CD4-positive, alpha-beta T cell (primary cell): ENCODE measurements around the gene CTNNA2. TPM values are rescaled to one million over a fixed set of nuclear protein-coding genes. Genes with fewer than 3 reads are reported as not detected.

Source experiments
- ATAC-seq: fragments of 200-7000 bp; cut with Tn5 transposase; one replicate; pipeline ENCODE4 v1.10.0; 2022; ENCODE audit warnings: mild to moderate bottlenecking; ENCODE audit not compliant: poor library complexity
- CTCF ChIA-PET: fragments of 350-600 bp; sonication (Branson Sonifier 250); formaldehyde crosslinking; loops from one replicate; lab custom pipeline; 2021; ENCODE audit warnings: antibody characterized with exemption, inconsistent platforms; lab: Charles Lee
- POLR2A ChIA-PET: fragments of 350-600 bp; sonication (Branson Sonifier 250); formaldehyde crosslinking; loops from one replicate; lab custom pipeline; 2021; ENCODE audit warnings: antibody characterized with exemption, inconsistent platforms; lab: Charles Lee
- DNase-seq, 14 experiments: peaks; one replicate each; pipeline ENCODE4 v3.0.0-alpha.2; 2013 to 2020; ENCODE audit warnings: mixed read lengths in 2 of 14
- H3K27ac ChIP-seq, 2 donors: one replicate each; pipeline versions ENCODE4 v1.5.1 to v1.7.0; 2013; ENCODE audit warnings: low read length in 2 of 2, low read depth in 1 of 2, mild to moderate bottlenecking in 1 of 2
- H3K27me3 ChIP-seq, 2 experiments: 1 replicate in 1 of 2; 2 replicates in 1 of 2; pipeline versions ENCODE4 v1.6.1 to v1.7.0; 2013; ENCODE audit warnings: low read length in 2 of 2, control low read depth in 1 of 2, mild to moderate bottlenecking in 1 of 2, moderate library complexity in 1 of 2; ENCODE audit not compliant: insufficient read depth in 2 of 2, control insufficient read depth in 1 of 2
- H3K36me3 ChIP-seq: one replicate; pipeline ENCODE4 v1.6.1; 2013; ENCODE audit warnings: low read length, control low read depth; ENCODE audit not compliant: insufficient read depth
- H3K4me1 ChIP-seq: one replicate; pipeline ENCODE4 v1.6.1; 2013; ENCODE audit warnings: low read length, control low read depth; ENCODE audit not compliant: insufficient read depth
- H3K4me3 ChIP-seq: one replicate; pipeline ENCODE4 v1.5.1; 2013; ENCODE audit warnings: mild to moderate bottlenecking, low read length, moderate library complexity
- H3K9me3 ChIP-seq, 2 experiments: 1 replicate in 1 of 2; 2 replicates in 1 of 2; pipeline versions ENCODE4 v1.6.1 to v1.7.0; 2013; ENCODE audit warnings: low read length in 2 of 2, mild to moderate bottlenecking in 2 of 2, control low read depth in 1 of 2, moderate library complexity in 1 of 2; ENCODE audit not compliant: control insufficient read depth in 1 of 2, insufficient read depth in 1 of 2
- H3K27ac Mint-ChIP-seq: one replicate; pipeline ENCODE4 v1.8.0; 2020; ENCODE audit warnings: mixed read lengths
- H3K27me3 Mint-ChIP-seq: one replicate; pipeline ENCODE4 v1.8.0; 2021; ENCODE audit warnings: mixed read lengths
- H3K36me3 Mint-ChIP-seq: one replicate; pipeline ENCODE4 v1.8.0; 2021; ENCODE audit warnings: low read depth, mixed read lengths
- H3K4me1 Mint-ChIP-seq: one replicate; pipeline ENCODE4 v1.8.0; 2021; ENCODE audit warnings: low read depth, mixed read lengths
- H3K4me3 Mint-ChIP-seq: one replicate; pipeline ENCODE4 v1.8.0; 2020; ENCODE audit warnings: mild to moderate bottlenecking, mixed read lengths
- H3K9me3 Mint-ChIP-seq: one replicate; pipeline ENCODE4 v1.8.0; 2020; ENCODE audit warnings: mixed read lengths
- intact Hi-C, 2 experiments: fragments of 100-400 bp; cut with DNase I in 1 of 2; cut with micrococcal nuclease in 1 of 2; formaldehyde crosslinking; loops; one replicate each; pipeline versions ENCODE4 v1.15.1 to v1.9.0; 2023 to 2025; cut with DNase I, micrococcal nuclease
- total RNA-seq, 174 experiments: library from RNA in 2 of 174; stranded (reverse) in 2 of 174; gene quantifications; one replicate each; pipeline ENCODE4 v1.2.3 and lab custom pipeline; 2021 to 2026
- TF ChIP-seq, protein P1 (sequence below): fragments of 200-600 bp; IDR thresholded peaks from one replicate; pipeline ENCODE4 v1.8.0; 2022; ENCODE audit warnings: antibody characterized with exemption, mild to moderate bottlenecking

Gene CTNNA2
- total RNA-seq, 2 experiments from 2014 or later = not detected

DNA sequence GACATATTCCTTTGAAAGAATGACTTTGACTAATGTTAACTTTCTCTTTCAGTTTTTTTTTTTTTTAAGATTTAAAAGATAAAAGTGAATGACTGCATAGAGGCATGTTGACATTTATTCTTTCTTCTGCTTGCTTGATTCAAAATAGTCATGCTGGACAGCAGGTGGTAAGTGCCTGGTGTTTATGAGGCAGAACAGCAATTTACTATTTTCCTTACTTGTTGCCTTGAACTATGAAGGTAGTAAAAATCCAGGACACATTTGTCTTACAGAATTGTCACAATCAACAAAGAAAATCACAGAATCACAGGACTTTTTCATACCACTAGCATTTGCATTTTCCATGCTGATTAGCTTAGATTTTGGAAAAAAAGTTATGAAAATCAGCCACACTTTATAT is 388.3 kb downstream of the CTNNA2 start:
- H3K4me1 Mint-ChIP-seq = no peaks in the 10 kb centered on the region
- Histone ChIP-seq H3K27ac (no peak overlapping the region), H3K9me3 (peaks cover 0 to 8% of the 10 kb centered on the region in 2 experiments), H3K27me3 (no peaks in the 10 kb centered on the region), H3K4me1 (no peaks in the 10 kb centered on the region), H3K36me3 (no peaks in the 10 kb centered on the region), H3K4me3 (no peak overlapping the region)
- CTCF ChIA-PET = no interaction called here
- DNase-seq (no peak), ATAC-seq (no peak)
- no peaks in the 10 kb centered on the region for H3K36me3 Mint-ChIP-seq
- no peak overlapping the region for H3K27ac Mint-ChIP-seq
- intact Hi-C loops = no loop called here
- no peaks in the 10 kb centered on the region for H3K9me3 Mint-ChIP-seq
- POLR2A ChIA-PET = interaction anchor here (0.6 kb wide), 1 partner anchor 667 kb away, joined by 4 read pairs; no protein-coding TSS in a partner anchor
- H3K4me3 Mint-ChIP-seq = no peak overlapping the region
- TF ChIP-seq, protein P1, sequence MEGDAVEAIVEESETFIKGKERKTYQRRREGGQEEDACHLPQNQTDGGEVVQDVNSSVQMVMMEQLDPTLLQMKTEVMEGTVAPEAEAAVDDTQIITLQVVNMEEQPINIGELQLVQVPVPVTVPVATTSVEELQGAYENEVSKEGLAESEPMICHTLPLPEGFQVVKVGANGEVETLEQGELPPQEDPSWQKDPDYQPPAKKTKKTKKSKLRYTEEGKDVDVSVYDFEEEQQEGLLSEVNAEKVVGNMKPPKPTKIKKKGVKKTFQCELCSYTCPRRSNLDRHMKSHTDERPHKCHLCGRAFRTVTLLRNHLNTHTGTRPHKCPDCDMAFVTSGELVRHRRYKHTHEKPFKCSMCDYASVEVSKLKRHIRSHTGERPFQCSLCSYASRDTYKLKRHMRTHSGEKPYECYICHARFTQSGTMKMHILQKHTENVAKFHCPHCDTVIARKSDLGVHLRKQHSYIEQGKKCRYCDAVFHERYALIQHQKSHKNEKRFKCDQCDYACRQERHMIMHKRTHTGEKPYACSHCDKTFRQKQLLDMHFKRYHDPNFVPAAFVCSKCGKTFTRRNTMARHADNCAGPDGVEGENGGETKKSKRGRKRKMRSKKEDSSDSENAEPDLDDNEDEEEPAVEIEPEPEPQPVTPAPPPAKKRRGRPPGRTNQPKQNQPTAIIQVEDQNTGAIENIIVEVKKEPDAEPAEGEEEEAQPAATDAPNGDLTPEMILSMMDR = no peak
- H3K27me3 Mint-ChIP-seq = peaks cover 3% of the 10 kb centered on the region

DNA sequence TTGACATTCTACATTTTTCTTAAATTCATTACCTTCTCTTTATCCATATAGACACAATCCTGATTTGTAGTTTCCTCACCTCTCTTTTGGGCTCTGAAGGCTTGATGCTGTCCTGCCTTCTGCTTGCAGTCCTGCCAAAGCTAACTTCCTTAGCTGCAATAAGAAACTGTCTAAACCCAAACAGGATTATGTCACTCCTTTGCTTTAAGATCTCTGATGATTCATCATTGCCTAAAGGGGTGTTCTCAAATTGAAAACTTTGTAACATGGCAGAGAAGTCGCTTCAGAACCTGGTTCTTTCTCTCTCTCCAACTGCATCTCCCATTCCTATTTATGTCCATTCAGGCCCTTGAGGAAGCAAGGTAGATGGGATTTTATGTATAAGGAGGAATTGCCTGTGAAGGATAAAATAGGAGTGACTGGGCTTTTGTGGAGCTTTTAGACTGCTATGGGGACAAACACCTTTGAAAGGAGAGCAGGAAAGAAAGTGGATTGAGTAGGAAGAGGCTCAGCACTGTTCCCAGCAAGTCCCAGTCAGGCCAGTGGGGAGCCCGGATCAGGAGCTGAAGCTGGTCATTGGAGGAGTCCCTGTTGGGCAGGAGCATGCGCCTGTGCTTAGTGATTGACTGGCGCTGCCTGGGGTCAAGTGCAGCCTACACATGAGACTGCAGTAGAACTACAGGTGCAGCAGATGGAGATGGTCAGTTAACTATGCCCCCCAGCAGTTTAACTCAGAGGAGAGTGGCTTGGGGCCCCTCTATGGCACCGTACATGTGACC is 390.6 kb downstream of the CTNNA2 start:
- CTCF ChIA-PET = no interaction called here
- peaks cover 3% of the 10 kb centered on the region for H3K27me3 Mint-ChIP-seq

DNA sequence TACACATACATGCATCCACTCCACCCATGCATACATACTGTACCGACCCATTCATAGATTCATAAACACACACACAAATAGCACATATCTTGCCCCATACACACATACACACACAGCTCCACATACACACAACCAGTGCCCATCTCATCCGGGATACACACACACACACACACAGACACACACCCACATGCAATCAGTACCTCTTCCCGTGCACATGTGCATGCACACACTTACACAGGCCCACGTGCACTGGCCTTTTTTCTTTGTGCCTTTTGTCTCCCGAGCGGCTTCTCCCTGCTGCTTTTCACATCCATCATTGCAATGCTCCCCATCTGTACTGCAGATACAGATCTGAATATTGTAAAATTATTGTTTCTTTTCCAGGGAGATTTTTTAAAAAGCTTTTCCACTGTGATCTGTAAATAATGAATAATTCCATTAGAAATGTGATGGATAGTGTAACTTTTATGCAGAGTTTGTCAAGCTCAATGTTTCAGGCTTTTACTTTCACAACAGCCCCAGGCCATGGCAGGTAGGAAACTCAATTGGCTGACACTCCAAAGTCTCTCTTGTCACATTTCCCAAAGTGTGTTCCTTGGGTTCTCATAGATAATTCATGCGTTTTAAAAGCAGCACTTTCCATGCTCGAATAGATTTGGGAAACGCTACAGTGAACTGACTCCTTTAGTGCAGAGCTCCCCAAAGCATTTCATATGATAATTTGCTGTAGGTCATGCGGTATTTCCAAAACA is 393.5 kb downstream of the CTNNA2 start:
- Histone ChIP-seq H3K27me3 (no peaks in the 10 kb centered on the region), H3K36me3 (no peaks in the 10 kb centered on the region), H3K27ac (no peak overlapping the region), H3K4me1 (no peaks in the 10 kb centered on the region), H3K9me3 (peaks cover 0 to 13% of the 10 kb centered on the region in 2 experiments), H3K4me3 (no peak overlapping the region)
- intact Hi-C loops = no loop called here
- Mint-ChIP-seq H3K9me3 (no peaks in the 10 kb centered on the region), H3K27ac (no peak overlapping the region), H3K4me3 (no peak overlapping the region), H3K36me3 (no peaks in the 10 kb centered on the region), H3K27me3 (peaks cover 3% of the 10 kb centered on the region), H3K4me1 (no peaks in the 10 kb centered on the region)
- DNase-seq = no peak
- ChIA-PET CTCF (no interaction called here), POLR2A (no interaction called here)
- no peak for ATAC-seq
- TF ChIP-seq, protein P1 = no peak

More for the DNA sequence above, 390.6 kb downstream of the CTNNA2 start:
- H3K27me3 ChIP-seq = no peaks in the 10 kb centered on the region
- Mint-ChIP-seq H3K27ac (no peak overlapping the region), H3K36me3 (no peaks in the 10 kb centered on the region), H3K9me3 (no peaks in the 10 kb centered on the region), H3K4me3 (no peak overlapping the region), H3K4me1 (no peaks in the 10 kb centered on the region)
- intact Hi-C loops = no loop called here
- TF ChIP-seq, protein P1 = no peak
- DNase-seq = no peak
- H3K4me1 ChIP-seq = no peaks in the 10 kb centered on the region
- H3K27ac ChIP-seq = no peak overlapping the region
- ATAC-seq = no peak
- H3K9me3 ChIP-seq = peaks cover 0 to 8% of the 10 kb centered on the region in 2 experiments
- no peaks in the 10 kb centered on the region for H3K36me3 ChIP-seq
- no peak overlapping the region for H3K4me3 ChIP-seq
- POLR2A ChIA-PET = no interaction called here
